PFSK-1 (cell line): ENCODE measurements around the gene ULK4.

Source experiments
- POLR2AphosphoS5 ChIP-seq: IDR thresholded peaks from 2 replicates; pipeline ENCODE4 v1.6.1; 2012; ENCODE audit warnings: low read depth, mild to moderate bottlenecking, control low read depth, low read length, moderate library complexity
- TAF1 ChIP-seq: IDR thresholded peaks from 2 replicates; pipeline ENCODE4 v1.6.1; 2012; ENCODE audit warnings: low read length, control low read depth, borderline replicate concordance; ENCODE audit not compliant: insufficient read depth

DNA sequence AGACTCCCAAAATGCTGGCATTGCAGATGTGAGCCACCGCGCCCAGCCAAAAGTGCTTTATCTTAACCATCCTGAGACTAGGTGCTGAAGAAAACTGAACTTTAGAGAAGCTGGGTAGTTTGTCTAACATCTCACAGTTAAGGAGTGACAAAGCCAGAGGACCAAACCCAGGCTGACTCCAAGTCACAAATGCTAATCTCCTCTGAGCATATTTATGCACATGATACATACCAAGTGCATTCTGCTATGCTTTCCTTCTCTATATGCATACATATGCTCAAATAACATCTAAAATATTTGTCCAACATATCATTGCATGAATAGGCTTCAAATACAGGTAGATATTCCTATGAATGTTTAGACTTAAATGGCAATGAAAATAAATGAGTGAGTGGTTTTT lies 505.7 kb downstream of the ULK4 start:
- no peak for TF ChIP-seq POLR2AphosphoS5
- no peak for TF ChIP-seq TAF1
